GM19463 (cell line): ENCODE data around the gene RALA.
"Not testable (repeated sequence)": the region's sequence is repeated elsewhere in the genome, so short reads cannot be mapped to it uniquely, and the experiment has no call there.

Source experiments
- ATAC-seq: cut with Tn5 transposase; IDR thresholded peaks from one replicate; pipeline ENCODE4 v1.9.1; 2021; ENCODE audit warnings: mild to moderate bottlenecking, moderate library complexity; ENCODE audit not compliant: unreplicated experiment

RALA gene

GRCh38 chr7:39721919-39722597, 98.7 kb downstream of the RALA start:
- ATAC-seq: no peak

- no peak for ATAC-seq
These were observed 104.0 kb downstream of the RALA start for GRCh38 chr7:39727231-39728012.

- ATAC-seq: peak; percentile 90
These were observed 109.7 kb downstream of the RALA start for GRCh38 chr7:39732837-39733804.

GRCh38 chr7:39733881-39734632, 110.7 kb downstream of the RALA start:
- no peak for ATAC-seq

GRCh38 chr7:39734633-39735004, 111.2 kb downstream of the RALA start:
- no peak for ATAC-seq

GRCh38 chr7:39735903-39736302, 112.5 kb downstream of the RALA start:
- ATAC-seq: no peak

GRCh38 chr7:39741942-39742623, 118.7 kb downstream of the RALA start:
- ATAC-seq: no peak

GRCh38 chr7:39744620-39745019, 121.2 kb downstream of the RALA start:
- ATAC-seq: no peak

GRCh38 chr7:39745320-39745719, 121.9 kb downstream of the RALA start:
- no peak for ATAC-seq

GRCh38 chr7:39746103-39746819, 122.9 kb downstream of the RALA start:
- peak; percentile 53 for ATAC-seq

GRCh38 chr7:39749177-39749576, 125.8 kb downstream of the RALA start:
- no peak for ATAC-seq

- no peak for ATAC-seq
These were observed 126.3 kb downstream of the RALA start for GRCh38 chr7:39749717-39750116.

- ATAC-seq: no peak
These were observed 127.1 kb downstream of the RALA start for GRCh38 chr7:39750253-39751077.

GRCh38 chr7:39753237-39753636, 129.9 kb downstream of the RALA start:
- ATAC-seq: not testable (repeated sequence)

GRCh38 chr7:39753823-39754325, 130.5 kb downstream of the RALA start:
- no peak for ATAC-seq

GRCh38 chr7:39754326-39755120, 131.2 kb downstream of the RALA start:
- ATAC-seq: no peak

GRCh38 chr7:39757604-39758003, 134.2 kb downstream of the RALA start:
- no peak for ATAC-seq
